Kidney epithelial cell (primary cell): ENCODE measurements around the gene TNRC6C. TPM values are rescaled to one million over a fixed set of nuclear protein-coding genes. Genes with fewer than 3 reads are reported as not detected.

Source experiments
- DNase-seq: peaks from one replicate; pipeline ENCODE4 v3.0.0-alpha.2; 2010; ENCODE audit warnings: low read depth
- H3K27me3 ChIP-seq: 2 replicates; pipeline ENCODE4 v1.6.0; 2011; ENCODE audit warnings: low read length; ENCODE audit not compliant: control insufficient read depth, insufficient read depth
- H3K36me3 ChIP-seq: 2 replicates; pipeline ENCODE4 v1.5.1; 2011; ENCODE audit warnings: low read length; ENCODE audit not compliant: control insufficient read depth, insufficient read depth
- H3K4me3 ChIP-seq: 2 replicates; pipeline ENCODE4 v1.5.1; 2011; ENCODE audit warnings: low read depth, mild to moderate bottlenecking, control low read depth, low read length
- CTCF ChIP-seq: IDR thresholded peaks from 2 replicates; pipeline ENCODE4 v1.5.1; 2011; ENCODE audit warnings: mild to moderate bottlenecking, moderate library complexity, low read length, control low read depth, inconsistent platforms; ENCODE audit not compliant: insufficient read depth, poor library complexity, severe bottlenecking
- total RNA-seq: library from RNA; depleted of rRNA; stranded (reverse); fragments of >200 nt; gene quantifications from 2 replicates; pipeline ENCODE4 v1.2.3, GENCODE V29; 2015

The TNRC6C gene
- total RNA-seq, 1 donor from 2014 or later = 5.3 TPM

GRCh38 chr17:78101112-78101511, 142.6 kb downstream of the TNRC6C start:
- H3K4me3 ChIP-seq = no peak overlapping the region
- H3K27me3 ChIP-seq = no peaks in the 10 kb centered on the region
- no peak for TF ChIP-seq CTCF
- no peaks in the 10 kb centered on the region for H3K36me3 ChIP-seq
- DNase-seq = no peak

- Histone ChIP-seq H3K27me3 (no peaks in the 10 kb centered on the region), H3K4me3 (no peak overlapping the region), H3K36me3 (no peaks in the 10 kb centered on the region)
- DNase-seq = no peak
- no peak for TF ChIP-seq CTCF
Observed at GRCh38 chr17:78101542-78101941, 143.0 kb downstream of the TNRC6C start.

DNA sequence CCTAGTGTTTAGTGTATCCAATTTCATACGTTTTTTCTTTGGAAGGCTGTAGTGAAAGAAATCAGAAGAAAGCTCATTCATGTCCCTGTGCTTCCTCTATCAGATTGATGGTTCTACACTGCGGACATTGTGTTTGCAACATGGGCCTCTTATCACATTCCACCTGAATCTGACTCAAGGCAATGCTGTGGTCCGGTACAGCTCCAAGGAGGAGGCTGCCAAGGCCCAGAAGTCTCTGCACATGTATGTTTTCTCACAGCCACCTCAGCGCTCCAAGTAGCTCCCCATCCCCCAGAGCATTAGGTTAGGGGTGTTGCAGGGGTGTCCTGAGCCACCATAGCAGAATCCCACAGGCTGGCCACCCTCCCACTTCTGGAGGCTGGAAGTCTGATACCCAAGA, 144.8 kb downstream of the TNRC6C start:
- no peak for TF ChIP-seq CTCF
- Histone ChIP-seq H3K27me3 (no peaks in the 10 kb centered on the region), H3K4me3 (no peak overlapping the region), H3K36me3 (no peaks in the 10 kb centered on the region)
- no peak for DNase-seq

DNA sequence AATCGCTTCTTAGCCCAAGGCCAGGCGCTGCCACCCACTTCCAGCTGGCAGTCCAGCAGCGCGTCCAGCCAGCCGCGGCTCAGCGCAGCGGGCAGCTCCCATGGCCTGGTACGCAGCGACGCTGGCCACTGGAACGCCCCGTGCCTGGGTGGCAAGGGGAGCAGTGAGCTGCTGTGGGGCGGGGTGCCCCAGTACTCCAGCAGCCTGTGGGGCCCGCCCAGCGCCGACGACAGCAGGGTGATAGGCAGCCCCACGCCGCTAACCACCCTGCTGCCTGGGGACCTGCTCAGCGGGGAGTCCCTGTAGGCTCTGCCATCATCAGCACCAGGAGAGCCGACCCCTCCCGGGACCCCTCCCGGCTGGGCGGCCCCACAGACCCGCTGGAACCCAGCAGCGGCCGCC, 146.0 kb downstream of the TNRC6C start:
- Histone ChIP-seq H3K4me3 (no peak overlapping the region), H3K36me3 (no peaks in the 10 kb centered on the region)
- no peak for TF ChIP-seq CTCF

GRCh38 chr17:78105101-78105500, 146.6 kb downstream of the TNRC6C start:
- Histone ChIP-seq H3K27me3 (no peaks in the 10 kb centered on the region), H3K4me3 (no peak overlapping the region), H3K36me3 (no peaks in the 10 kb centered on the region)
- no peak for DNase-seq
- no peak for TF ChIP-seq CTCF

More for the DNA sequence above, 146.0 kb downstream of the TNRC6C start:
- no peaks in the 10 kb centered on the region for H3K27me3 ChIP-seq
- no peak for DNase-seq

GRCh38 chr17:78105551-78105950, 147.0 kb downstream of the TNRC6C start:
- Histone ChIP-seq H3K4me3 (no peak overlapping the region), H3K27me3 (no peaks in the 10 kb centered on the region), H3K36me3 (no peaks in the 10 kb centered on the region)
- no peak for TF ChIP-seq CTCF
- no peak for DNase-seq
